ENCODE data around the gene GP1BB. TPM values are rescaled to one million over a fixed set of nuclear protein-coding genes. Genes with fewer than 3 reads are reported as not detected.

GP1BB gene
- polyA plus RNA-seq, 3 donors, result 0.13 to 1.5 (median 0.26) TPM

DNA sequence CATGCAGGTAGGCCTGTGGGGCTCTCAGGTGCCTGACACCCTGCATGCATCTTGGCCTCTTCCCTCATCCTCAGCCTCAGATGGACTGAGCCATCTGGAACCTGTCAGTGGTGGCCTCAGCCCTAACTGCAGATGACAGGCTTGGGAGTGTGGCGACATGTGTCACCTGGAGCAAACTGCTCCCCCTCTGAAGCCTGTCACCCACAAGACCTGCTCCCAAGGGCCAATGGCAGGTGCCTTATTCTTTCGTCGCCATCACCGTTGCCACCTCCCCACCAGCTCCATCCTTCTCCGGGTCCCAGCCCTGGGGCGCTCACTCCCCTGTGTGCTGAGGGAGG is 12.6 kb upstream of the GP1BB start:
- Histone ChIP-seq H3K4me3 (replicated peaks in 1 of 3; ENCODE audit: low read depth in 2 of 3, low read length in 3 of 3) (no peak overlapping the region), H3K79me2 (ENCODE audit: insufficient read depth, low read length) (no peaks in the 10 kb centered on the region), H3K36me3 (replicated peaks in 1 of 2; ENCODE audit: control insufficient read depth in 1 of 2, insufficient read depth in 2 of 2, low read length in 2 of 2) (no peaks in the 10 kb centered on the region), H3K27me3 (ENCODE audit: control insufficient read depth in 2 of 2, insufficient read depth in 2 of 2, low read length in 2 of 2) (peaks cover 0 to 22% of the 10 kb centered on the region in 2 donors), H3K27ac (ENCODE audit: low read depth in 1 of 2, low read length in 2 of 2) (no peak overlapping the region), H3K4me2 (replicated peaks; ENCODE audit: extremely low read depth, low read length, poor library complexity, severe bottlenecking) (no peak overlapping the region), H2AFZ (ENCODE audit: insufficient read depth, low read depth, low read length, poor library complexity, severe bottlenecking) (no peak overlapping the region), H3K4me1 (ENCODE audit: control insufficient read depth in 1 of 2, insufficient read depth in 2 of 2, low read length in 2 of 2) (peaks cover 8 to 21% of the 10 kb centered on the region in 2 donors), H3K9me3 (replicated peaks in 1 of 2; ENCODE audit: control insufficient read depth in 1 of 2, insufficient read depth in 1 of 2, low read length in 2 of 2) (peaks cover 0 to 2% of the 10 kb centered on the region in 2 donors), H3K9ac (ENCODE audit: insufficient read depth, low read length, poor library complexity, severe bottlenecking) (no peak overlapping the region), H4K20me1 (ENCODE audit: insufficient read depth, low read length) (no peaks in the 10 kb centered on the region)
- WGBS (ENCODE audit: insufficient coverage), result 100% methylated on average over 1 of the region's 6 CpGs
- peaks cover 12% of the 10 kb centered on the region for H3K4me1 Mint-ChIP-seq
- TF ChIP-seq CTCF (IDR thresholded peaks at IDR 0.05), result no peak
- H3K27ac Mint-ChIP-seq, result no peak overlapping the region
- no peak overlapping the region for H3K4me3 Mint-ChIP-seq
- intact Hi-C loops (cut with micrococcal nuclease), result no loop called here
- peaks cover 17 to 31% (median 28%) of the 10 kb centered on the region in 3 donors for H3K27me3 Mint-ChIP-seq (ENCODE audit: low read depth in 3 of 3)
- DNase-seq, result no peak
- peaks cover 0 to 5% (median 0%) of the 10 kb centered on the region in 7 donors for H3K9me3 Mint-ChIP-seq
- H3K36me3 Mint-ChIP-seq, result peaks cover 0 to 2% of the 10 kb centered on the region in 2 donors

GRCh38 chr22:19713245-19713644 is 10.1 kb upstream of the GP1BB start:
- no peak overlapping the region for H2AFZ ChIP-seq (ENCODE audit: insufficient read depth, low read depth, low read length, poor library complexity, severe bottlenecking)

More at GRCh38 chr22:19713245-19713644, 10.1 kb upstream of the GP1BB start:
- Histone ChIP-seq H3K9me3 (replicated peaks in 1 of 2; ENCODE audit: control insufficient read depth in 1 of 2, insufficient read depth in 1 of 2, low read length in 2 of 2) (peaks cover 0 to 2% of the 10 kb centered on the region in 2 donors), H3K27me3 (ENCODE audit: control insufficient read depth in 2 of 2, insufficient read depth in 2 of 2, low read length in 2 of 2) (peaks cover 0 to 38% of the 10 kb centered on the region in 2 donors), H3K27ac (ENCODE audit: low read depth in 1 of 2, low read length in 2 of 2) (no peak overlapping the region), H3K9ac (ENCODE audit: insufficient read depth, low read length, poor library complexity, severe bottlenecking) (no peak overlapping the region), H3K79me2 (ENCODE audit: insufficient read depth, low read length) (no peaks in the 10 kb centered on the region), H3K36me3 (replicated peaks in 1 of 2; ENCODE audit: control insufficient read depth in 1 of 2, insufficient read depth in 2 of 2, low read length in 2 of 2) (no peaks in the 10 kb centered on the region), H4K20me1 (ENCODE audit: insufficient read depth, low read length) (no peaks in the 10 kb centered on the region), H3K4me1 (ENCODE audit: control insufficient read depth in 1 of 2, insufficient read depth in 2 of 2, low read length in 2 of 2) (peaks cover 12 to 23% of the 10 kb centered on the region in 2 donors), H3K4me2 (replicated peaks; ENCODE audit: extremely low read depth, low read length, poor library complexity, severe bottlenecking) (no peak overlapping the region), H3K4me3 (replicated peaks in 1 of 3; ENCODE audit: low read depth in 2 of 3, low read length in 3 of 3) (no peak overlapping the region)
- intact Hi-C loops (cut with micrococcal nuclease), result no loop called here
- WGBS (ENCODE audit: insufficient coverage), result 100% methylated on average over 4 of the region's 13 CpGs
- peak overlapping the region; percentile 75 to 87 for H3K4me3 Mint-ChIP-seq
- peaks cover 29 to 49% (median 32%) of the 10 kb centered on the region in 3 donors for H3K27me3 Mint-ChIP-seq (ENCODE audit: low read depth in 3 of 3)
- TF ChIP-seq CTCF (IDR thresholded peaks at IDR 0.05), result no peak
- no peak overlapping the region for H3K27ac Mint-ChIP-seq
- H3K36me3 Mint-ChIP-seq, result peaks cover 0 to 2% of the 10 kb centered on the region in 2 donors
- H3K9me3 Mint-ChIP-seq, result peaks cover 0 to 5% (median 0%) of the 10 kb centered on the region in 7 donors
- DNase-seq, result no peak
- H3K4me1 Mint-ChIP-seq, result peaks cover 10% of the 10 kb centered on the region
